K562 (cell line): ENCODE data around the gene SYN1. TPM values are rescaled to one million over a fixed set of nuclear protein-coding genes. Genes with fewer than 3 reads are reported as not detected.

Experiments
- ATAC-seq: fragments of 200-7000 bp; cut with Tn5 transposase; 3 replicates; pipeline ENCODE4 v1.9.1; 2020; ENCODE audit warnings: moderate library complexity
- BruUV-seq: library from RNA; stranded (reverse); fragments of 400-500 nt; replicated peaks from 2 replicates; lab custom pipeline; 2021; lab: Mats Ljungman, UMichigan
- CTCF ChIA-PET: fragments of 300-600 bp; formaldehyde crosslinking; extraction: SDS; loops from one replicate; lab custom pipeline; 2021; ENCODE audit warnings: low intra/inter-chr PET ratio; lab: Yijun Ruan, JAX
- POLR2A ChIA-PET: fragments of 300-600, 350-650 bp; sonication (Branson Sonifier 250); formaldehyde crosslinking; extraction: SDS; loops from one replicate; lab custom pipeline; 2021; ENCODE audit warnings: antibody characterized with exemption, inconsistent platforms; lab: Yijun Ruan, JAX
- DNase-seq, 4 experiments: peaks; one replicate each; pipeline versions ENCODE4 v3.0.0 to v3.0.0-alpha.2; 2011 to 2018; ENCODE audit warnings: low spot score in 3 of 4, mixed read lengths in 3 of 4; ENCODE audit errors: extremely low read depth in 1 of 4
- FAIRE-seq: peaks from 2 replicates; lab custom pipeline; 2011; peaks lifted over from hg19 to GRCh38; lab: Jason Lieb, UNC
- H2AFZ ChIP-seq: 2 replicates; pipeline ENCODE4 v1.6.0; 2011; ENCODE audit warnings: low read depth, low read length, control low read depth, inconsistent platforms
- H3K27ac ChIP-seq: fragments of 200-600 bp; 3 replicates; pipeline ENCODE4 v1.8.0; 2011; ENCODE audit warnings: low read depth, mild to moderate bottlenecking, control low read depth, inconsistent platforms, low read length, moderate library complexity, mixed read lengths; ENCODE audit errors: extremely low read depth
- H3K27me3 ChIP-seq, 2 experiments: fragments of 300-600 bp in 1 of 2; 2 replicates in 1 of 2; 3 replicates in 1 of 2; pipeline versions ENCODE4 v1.6.0 to v1.8.0; 2011; ENCODE audit warnings: inconsistent platforms in 2 of 2, low read length in 2 of 2, mild to moderate bottlenecking in 1 of 2, mixed read lengths in 1 of 2, moderate library complexity in 1 of 2; ENCODE audit not compliant: control insufficient read depth in 2 of 2, insufficient read depth in 2 of 2
- H3K36me3 ChIP-seq: fragments of 300-600 bp; 3 replicates; pipeline ENCODE4 v1.8.0; 2011; ENCODE audit warnings: mild to moderate bottlenecking, low read length, inconsistent platforms; ENCODE audit not compliant: control insufficient read depth, insufficient read depth
- H3K4me1 ChIP-seq, 2 experiments: fragments of 200-600 bp in 1 of 2; replicated peaks in 1 of 2; 2 replicates in 1 of 2; 3 replicates in 1 of 2; pipeline versions ENCODE4 v1.5.1 to v1.8.0; 2011; ENCODE audit warnings: inconsistent platforms in 2 of 2, low read length in 2 of 2, mild to moderate bottlenecking in 1 of 2, mixed read lengths in 1 of 2, moderate library complexity in 1 of 2; ENCODE audit not compliant: control insufficient read depth in 2 of 2, insufficient read depth in 2 of 2
- H3K4me2 ChIP-seq: 2 replicates; pipeline ENCODE4 v1.6.1; 2011; ENCODE audit warnings: low read length, control low read depth, inconsistent platforms, mixed read lengths; ENCODE audit not compliant: insufficient read depth
- H3K4me3 ChIP-seq: fragments of 200-600 bp; sonication (generic), shearing (Covaris generic); 2 replicates; pipeline ENCODE4 v1.5.1; 2016; ENCODE audit warnings: control low read depth, inconsistent platforms
- H3K79me2 ChIP-seq: fragments of 200-600 bp; 3 replicates; pipeline ENCODE4 v1.8.0; 2011; ENCODE audit warnings: low read length, inconsistent platforms; ENCODE audit not compliant: control insufficient read depth, insufficient read depth
- H3K9ac ChIP-seq, 2 experiments: 2 replicates each; pipeline versions ENCODE4 v1.6.0 to v1.6.1; 2011; ENCODE audit warnings: low read depth in 2 of 2, low read length in 2 of 2, control low read depth in 1 of 2, inconsistent platforms in 1 of 2, mild to moderate bottlenecking in 1 of 2, mixed read lengths in 1 of 2; ENCODE audit not compliant: insufficient read depth in 1 of 2
- H3K9me1 ChIP-seq: one replicate; pipeline ENCODE4 v1.6.0; 2011; ENCODE audit warnings: inconsistent platforms, mild to moderate bottlenecking, low read length, moderate library complexity; ENCODE audit not compliant: control insufficient read depth, insufficient read depth
- H3K9me3 ChIP-seq: replicated peaks from 2 replicates; pipeline ENCODE4 v1.5.1; 2011; ENCODE audit warnings: low read depth, low read length, inconsistent platforms; ENCODE audit not compliant: control insufficient read depth, insufficient read depth
- H4K20me1 ChIP-seq: replicated peaks from 2 replicates; pipeline ENCODE4 v1.6.1; 2011; ENCODE audit warnings: low read length, inconsistent platforms, mixed read lengths; ENCODE audit not compliant: control insufficient read depth, insufficient read depth
- MCM7 ChIP-seq, 2 experiments: fragments of 450-650 bp; IDR thresholded peaks; 2 replicates each; pipeline ENCODE4 v1.6.1; 2016 to 2018
- NUFIP1 ChIP-seq: fragments of 450-650 bp; IDR thresholded peaks from 2 replicates; pipeline ENCODE4 v1.6.1; 2018; ENCODE audit not compliant: partially characterized antibody
- USF2 ChIP-seq: sonication (generic); formaldehyde crosslinking; IDR thresholded peaks from 2 replicates; pipeline ENCODE4 v1.5.0; 2020; ENCODE audit warnings: missing genetic modification reagents
- ZBTB8A ChIP-seq: fragments of 450-650 bp; IDR thresholded peaks from 2 replicates; pipeline ENCODE4 v1.6.1; 2018; ENCODE audit warnings: mild to moderate bottlenecking, moderate library complexity; ENCODE audit not compliant: partially characterized antibody
- ZNF174 ChIP-seq: fragments of 250-450 bp; sonication (Bioruptor Pico); IDR thresholded peaks from 2 replicates; pipeline ENCODE4 v1.4.0; 2020; ENCODE audit warnings: mild to moderate bottlenecking
- ZNF583 ChIP-seq: fragments of 250-450 bp; sonication (Bioruptor Pico); IDR thresholded peaks from 2 replicates; pipeline ENCODE4 v1.4.0; 2020
- ZNF780A ChIP-seq: fragments of 250-450 bp; sonication (Bioruptor Pico); IDR thresholded peaks from 2 replicates; pipeline ENCODE4 v1.5.0; 2021; ENCODE audit warnings: mild to moderate bottlenecking
- WGBS: fragments of 100-300 bp; shearing (Covaris generic); methylation state at CpG from one replicate; pipeline ENCODE4 v1.1.6; 2016; ENCODE audit warnings: low coverage, mixed read lengths; ENCODE audit not compliant: insufficient coverage; ENCODE audit errors: missing lambda C conversion rate; 5-methylcytosine and 5-hydroxymethylcytosine counted together
- in situ Hi-C: fragments of 300-500 bp; cut with MboI; formaldehyde crosslinking; loops from 4 replicates; pipeline ENCODE4 v1.15.0; 2018; ENCODE audit warnings: inconsistent platforms, mixed read lengths
- intact Hi-C: fragments of 100-400 bp; cut with micrococcal nuclease; formaldehyde crosslinking; loops from 2 replicates; pipeline ENCODE4 v1.14.2; 2022
- polyA plus RNA-seq, 8 experiments: library from polyadenylated mRNA; depleted of rRNA in 4 of 8; stranded (reverse) in 5 of 8; unstranded in 3 of 8; fragments of >200 nt; fragmentation: Nextera tagmentation in 2 of 8; fragmentation: Illumina TruSeq in 1 of 8; extraction: Ambion mirVana in 2 of 8; extraction: Trizol in 1 of 8; gene quantifications; 2 replicates each; pipeline versions ENCODE4 v1.2.1 to v1.2.3, GENCODE V29; 2011 to 2014; ENCODE audit warnings: inconsistent platforms in 1 of 8, missing spikeins in 1 of 8
- total RNA-seq, 7 experiments: library from RNA; depleted of rRNA in 6 of 7; stranded (reverse); fragments of >200 nt in 6 of 7; fragmentation: Illumina TruSeq in 2 of 7; extraction: Trizol in 2 of 7; gene quantifications; 2 replicates each; pipeline versions ENCODE4 v1.2.1 to v1.2.3, GENCODE V29; 2011 to 2021; ENCODE audit warnings: low replicate concordance in 1 of 7

The SYN1 gene
- total and polyA plus RNA-seq, 9 of the 15 experiments (the other 6 are each of a cell fraction or from before 2014, with no cell fraction given) = 0.01 to 0.28 (median 0.18) TPM; not detected in 2

GRCh38 chrX:47593522-47593921 lies 26.1 kb downstream of the SYN1 start:
- Histone ChIP-seq H4K20me1 (no peaks in the 10 kb centered on the region), H3K27me3 (no peaks in the 10 kb centered on the region), H3K79me2 (no peaks in the 10 kb centered on the region), H3K4me2 (no peak overlapping the region), H3K9me1 (no peaks in the 10 kb centered on the region), H3K36me3 (no peaks in the 10 kb centered on the region), H2AFZ (no peak overlapping the region), H3K9ac (no peak overlapping the region), H3K9me3 (peaks cover 3% of the 10 kb centered on the region; the same call in 1 of the 2 replicates), H3K4me1 (no peaks in the 10 kb centered on the region), H3K27ac (no peak overlapping the region), H3K4me3 (no peak overlapping the region)
- in situ Hi-C loops (no loop called here), intact Hi-C loops (no loop called here)
- BruUV-seq = no TSS peak
- WGBS = 13% methylated on average over 4 of the region's 4 CpGs
- CTCF ChIA-PET = interaction anchor here (0.6 kb wide), 1 partner anchor 161 kb away, joined by 3 read pairs; no protein-coding TSS in a partner anchor
- ATAC-seq (no peak), DNase-seq (no peak), FAIRE-seq (no peak)
- POLR2A ChIA-PET = no interaction called here
- no peak for TF ChIP-seq ZNF780A (CRISPR knock-in tag)
- no peak for TF ChIP-seq ZBTB8A
- TF ChIP-seq USF2 (CRISPR knock-in tag) = no peak
- TF ChIP-seq ZNF174 (CRISPR knock-in tag) = no peak
- TF ChIP-seq ZNF583 (CRISPR knock-in tag) = no peak
- TF ChIP-seq NUFIP1 = no peak
- TF ChIP-seq MCM7 (IDR thresholded peaks at IDR 0.05) = no peak
